ENCODE measurements around the gene MYCBPAP. TPM values are rescaled to one million over a fixed set of nuclear protein-coding genes. Genes with fewer than 3 reads are reported as not detected.
A peak's percentile ranks its signal among the peaks of the same experiment; 100 is the strongest.

The MYCBPAP gene
- total and polyA plus RNA-seq, 3 experiments from 2014 or later: 0.83 to 0.86 TPM; not detected in 1

DNA sequence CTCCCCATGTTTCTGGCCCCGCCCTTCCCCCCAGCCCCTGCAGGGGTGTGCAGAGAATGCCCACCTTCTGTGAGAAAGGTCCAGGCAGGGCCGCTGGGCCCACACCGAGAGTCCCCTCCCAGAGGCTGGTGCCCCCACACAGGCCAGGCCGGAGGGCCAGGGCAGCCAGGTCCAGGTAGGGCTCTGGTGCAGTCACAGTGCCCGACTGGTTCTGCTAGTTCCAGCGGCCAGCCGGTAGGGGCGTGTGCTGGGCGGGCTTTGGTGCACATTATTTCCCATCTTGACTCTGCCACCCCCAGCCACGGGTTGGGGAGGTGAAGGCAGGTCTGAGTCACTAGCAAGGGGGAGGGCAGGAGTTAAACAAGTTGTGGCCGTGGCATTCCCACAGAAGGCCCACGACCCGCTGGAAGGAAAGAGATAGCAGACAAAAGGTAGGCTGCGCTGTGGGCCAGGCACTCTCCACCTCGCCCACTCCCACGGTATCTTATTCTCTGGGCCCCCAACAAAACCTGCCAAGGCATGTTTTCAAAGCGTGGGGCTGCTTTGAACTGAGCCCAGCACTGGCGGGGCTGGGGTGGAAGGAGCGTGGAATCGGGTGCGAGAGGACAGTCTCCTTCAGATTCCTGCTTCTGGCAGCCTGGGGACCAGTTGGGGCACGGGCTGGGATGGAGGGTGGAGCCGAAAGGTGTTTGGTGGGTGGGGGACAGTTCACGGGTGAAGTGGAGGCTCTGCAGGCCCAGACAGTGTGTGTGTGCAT lies 26.2 kb downstream of the MYCBPAP start:
- no peaks in the 10 kb centered on the region for H3K9me3 ChIP-seq (ENCODE audit: low read length)
- peaks cover 0 to 24% (median 4%) of the 10 kb centered on the region in 3 donors for H3K4me1 Mint-ChIP-seq
- H3K4me3 ChIP-seq (ENCODE audit: low read length): no peak overlapping the region
- H3K27ac ChIP-seq (ENCODE audit: low read depth, low read length): no peak overlapping the region
- H3K4me3 Mint-ChIP-seq: peak overlapping the region in 2 of 7 donors; percentile 34 to 51
- H3K9me3 Mint-ChIP-seq: no peaks in the 10 kb centered on the region
- peak overlapping the region in 1 of 8 donors; percentile 54 for H3K27ac Mint-ChIP-seq
- POLR2A ChIA-PET: no interaction called here
- H3K27me3 Mint-ChIP-seq: peaks cover 53 to 59% of the 10 kb centered on the region in 2 donors
- no peaks in the 10 kb centered on the region for H3K4me1 ChIP-seq (ENCODE audit: insufficient read depth, low read length)
- no peak for DNase-seq
- CTCF ChIA-PET: no interaction called here
- no peaks in the 10 kb centered on the region for H3K36me3 ChIP-seq (ENCODE audit: insufficient read depth, low read length)
- H3K36me3 Mint-ChIP-seq: no peaks in the 10 kb centered on the region
- H3K27me3 ChIP-seq (ENCODE audit: insufficient read depth, low read length, poor library complexity, severe bottlenecking): peaks cover 42% of the 10 kb centered on the region

GRCh38 chr17:50534979-50535326 lies 26.7 kb downstream of the MYCBPAP start:
- CTCF ChIA-PET: no interaction called here

DNA sequence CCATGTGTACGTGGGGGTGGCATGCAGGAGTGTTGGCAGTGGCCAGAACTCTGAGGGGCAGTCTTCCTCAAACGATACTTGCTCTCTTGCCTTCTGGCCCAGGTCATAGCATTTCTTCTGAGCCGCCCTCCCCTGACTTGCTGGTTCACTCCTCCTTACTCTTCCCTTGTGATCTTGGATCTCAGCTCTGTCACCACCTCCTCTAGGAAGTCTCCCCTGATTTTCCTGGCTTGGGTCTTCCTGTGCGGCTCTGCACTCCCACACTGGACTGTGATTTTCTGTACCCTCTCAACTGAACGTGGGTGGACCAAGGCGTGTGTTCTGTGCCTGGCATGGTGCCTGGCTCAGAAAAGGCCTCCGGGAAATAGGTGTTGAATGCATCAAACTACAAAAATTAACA lies 27.2 kb downstream of the MYCBPAP start:
- H3K4me3 Mint-ChIP-seq: no peak overlapping the region
- Histone ChIP-seq H3K36me3 (ENCODE audit: insufficient read depth, low read length) (no peaks in the 10 kb centered on the region), H3K4me1 (ENCODE audit: insufficient read depth, low read length) (no peaks in the 10 kb centered on the region), H3K27me3 (ENCODE audit: insufficient read depth, low read length, poor library complexity, severe bottlenecking) (peaks cover 32% of the 10 kb centered on the region), H3K27ac (ENCODE audit: low read depth, low read length) (no peak overlapping the region), H3K4me3 (ENCODE audit: low read length) (no peak overlapping the region), H3K9me3 (ENCODE audit: low read length) (no peaks in the 10 kb centered on the region)
- POLR2A ChIA-PET: interaction anchor here (1.6 kb wide), 1 partner anchor 25 kb away, joined by 3 read pairs; the partner anchor contains the start of gene CACNA1G
- no peak for DNase-seq
- CTCF ChIA-PET: no interaction called here
- H3K4me1 Mint-ChIP-seq: peaks cover 0 to 24% (median 4%) of the 10 kb centered on the region in 3 donors
- no peaks in the 10 kb centered on the region for H3K9me3 Mint-ChIP-seq
- no peak overlapping the region for H3K27ac Mint-ChIP-seq
- no peaks in the 10 kb centered on the region for H3K36me3 Mint-ChIP-seq
- peaks cover 43 to 49% of the 10 kb centered on the region in 2 donors for H3K27me3 Mint-ChIP-seq

More at GRCh38 chr17:50534979-50535326, 26.7 kb downstream of the MYCBPAP start:
- H3K4me1 Mint-ChIP-seq: peaks cover 0 to 24% (median 4%) of the 10 kb centered on the region in 3 donors
- no peaks in the 10 kb centered on the region for H3K9me3 ChIP-seq (ENCODE audit: low read length)
- no peaks in the 10 kb centered on the region for H3K4me1 ChIP-seq (ENCODE audit: insufficient read depth, low read length)
- POLR2A ChIA-PET: no interaction called here
- no peaks in the 10 kb centered on the region for H3K36me3 ChIP-seq (ENCODE audit: insufficient read depth, low read length)
- peaks cover 37% of the 10 kb centered on the region for H3K27me3 ChIP-seq (ENCODE audit: insufficient read depth, low read length, poor library complexity, severe bottlenecking)
- no peak overlapping the region for H3K4me3 ChIP-seq (ENCODE audit: low read length)
- H3K9me3 Mint-ChIP-seq: no peaks in the 10 kb centered on the region
- no peak overlapping the region for H3K27ac ChIP-seq (ENCODE audit: low read depth, low read length)
- H3K27me3 Mint-ChIP-seq: peaks cover 47 to 53% of the 10 kb centered on the region in 2 donors
- H3K4me3 Mint-ChIP-seq: peak overlapping the region in 1 of 7 donors; percentile 34
- DNase-seq: no peak
- H3K27ac Mint-ChIP-seq: peak overlapping the region in 1 of 8 donors; percentile 54
- no peaks in the 10 kb centered on the region for H3K36me3 Mint-ChIP-seq

- no peaks in the 10 kb centered on the region for H3K36me3 ChIP-seq (ENCODE audit: insufficient read depth, low read length)
- Mint-ChIP-seq H3K27ac (peak overlapping the region in 1 of 8 donors; percentile 23), H3K4me1 (peaks cover 4 to 27% (median 6%) of the 10 kb centered on the region in 3 donors), H3K36me3 (no peaks in the 10 kb centered on the region), H3K27me3 (peaks cover 29 to 33% of the 10 kb centered on the region in 2 donors), H3K9me3 (no peaks in the 10 kb centered on the region), H3K4me3 (peak overlapping the region in 1 of 7 donors; percentile 59)
- no peak for DNase-seq
- CTCF ChIA-PET: no interaction called here
- POLR2A ChIA-PET: interaction anchor here (1.6 kb wide), 1 partner anchor 23 kb away, joined by 3 read pairs; the partner anchor contains the start of gene CACNA1G
- H3K4me1 ChIP-seq (ENCODE audit: insufficient read depth, low read length): peaks cover 5% of the 10 kb centered on the region
- no peak overlapping the region for H3K27ac ChIP-seq (ENCODE audit: low read depth, low read length)
- H3K27me3 ChIP-seq (ENCODE audit: insufficient read depth, low read length, poor library complexity, severe bottlenecking): peaks cover 17% of the 10 kb centered on the region
- H3K9me3 ChIP-seq (ENCODE audit: low read length): no peaks in the 10 kb centered on the region
- no peak overlapping the region for H3K4me3 ChIP-seq (ENCODE audit: low read length)
These were observed 28.7 kb downstream of the MYCBPAP start for GRCh38 chr17:50536683-50537646.

DNA sequence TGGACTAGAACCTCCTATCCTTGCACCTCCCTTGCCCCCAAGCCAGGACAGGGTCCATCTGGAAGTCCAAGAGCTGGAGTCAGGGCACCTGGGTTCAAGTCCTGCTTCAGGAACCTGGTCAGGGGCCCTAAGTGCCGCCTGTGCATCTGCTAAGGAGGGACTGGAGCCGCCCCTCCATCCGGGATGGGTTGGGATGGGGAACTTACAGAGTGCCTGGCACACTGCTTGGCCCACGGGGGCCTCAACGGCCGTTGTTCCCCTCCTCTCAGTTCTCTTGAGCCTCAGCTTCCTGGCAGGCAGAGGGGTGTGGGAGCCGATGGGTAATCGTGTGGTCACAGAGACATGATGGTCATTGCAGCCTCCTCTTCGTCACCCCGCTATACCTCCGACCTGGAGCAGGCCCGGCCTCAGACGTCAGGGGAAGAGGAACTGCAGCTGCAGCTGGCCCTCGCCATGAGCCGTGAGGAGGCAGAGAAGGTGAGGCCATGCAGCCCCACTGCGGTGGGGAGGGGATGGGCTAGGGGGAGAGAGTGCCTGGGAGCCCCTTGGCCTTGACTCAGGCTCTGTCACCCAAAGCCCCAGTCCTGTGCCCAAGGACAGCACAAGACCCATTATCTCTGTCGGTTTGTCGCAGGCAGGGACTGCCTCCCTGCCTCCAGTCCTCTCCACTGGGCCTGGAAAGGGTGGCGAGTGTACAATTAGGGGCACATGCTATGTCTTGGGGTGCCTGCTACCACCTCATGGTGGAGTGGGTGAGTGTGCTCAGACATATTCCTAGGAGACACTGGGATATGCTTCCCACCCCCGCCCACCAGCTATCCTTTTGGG lies 29.7 kb downstream of the MYCBPAP start:
- no peaks in the 10 kb centered on the region for H3K9me3 Mint-ChIP-seq
- no peaks in the 10 kb centered on the region for H3K36me3 Mint-ChIP-seq
- POLR2A ChIA-PET: no interaction called here
- Histone ChIP-seq H3K27ac (ENCODE audit: low read depth, low read length) (no peak overlapping the region), H3K9me3 (ENCODE audit: low read length) (no peaks in the 10 kb centered on the region), H3K27me3 (ENCODE audit: insufficient read depth, low read length, poor library complexity, severe bottlenecking) (peaks cover 8% of the 10 kb centered on the region), H3K4me1 (ENCODE audit: insufficient read depth, low read length) (peaks cover 13% of the 10 kb centered on the region), H3K36me3 (ENCODE audit: insufficient read depth, low read length) (no peaks in the 10 kb centered on the region), H3K4me3 (ENCODE audit: low read length) (no peak overlapping the region)
- H3K27ac Mint-ChIP-seq: peak overlapping the region in 1 of 8 donors; percentile 23
- no peak overlapping the region for H3K4me3 Mint-ChIP-seq
- peaks cover 12 to 26% (median 12%) of the 10 kb centered on the region in 3 donors for H3K4me1 Mint-ChIP-seq
- H3K27me3 Mint-ChIP-seq: peaks cover 23 to 25% of the 10 kb centered on the region in 2 donors
- DNase-seq: no peak
- CTCF ChIA-PET: no interaction called here

- H3K27me3 ChIP-seq (ENCODE audit: insufficient read depth, low read length, poor library complexity, severe bottlenecking): peaks cover 7% of the 10 kb centered on the region
- no peak overlapping the region for H3K4me3 Mint-ChIP-seq
- ChIA-PET POLR2A (no interaction called here), CTCF (no interaction called here)
- peaks cover 13% of the 10 kb centered on the region for H3K4me1 ChIP-seq (ENCODE audit: insufficient read depth, low read length)
- no peaks in the 10 kb centered on the region for H3K36me3 Mint-ChIP-seq
- no peak overlapping the region for H3K27ac ChIP-seq (ENCODE audit: low read depth, low read length)
- no peak overlapping the region for H3K4me3 ChIP-seq (ENCODE audit: low read length)
- no peaks in the 10 kb centered on the region for H3K9me3 ChIP-seq (ENCODE audit: low read length)
- H3K9me3 Mint-ChIP-seq: no peaks in the 10 kb centered on the region
- peaks cover 15 to 16% of the 10 kb centered on the region in 2 donors for H3K27me3 Mint-ChIP-seq
- DNase-seq: no peak
- H3K36me3 ChIP-seq (ENCODE audit: insufficient read depth, low read length): no peaks in the 10 kb centered on the region
- peaks cover 8 to 18% (median 12%) of the 10 kb centered on the region in 3 donors for H3K4me1 Mint-ChIP-seq
- H3K27ac Mint-ChIP-seq: peak overlapping the region in 1 of 8 donors; percentile 35
These were observed 30.5 kb downstream of the MYCBPAP start for GRCh38 chr17:50538549-50539410.

Data from CD8-positive, alpha-beta memory T cell (primary cell).